Measurements from ENCODE around the gene FBXO30.

Gene FBXO30

DNA sequence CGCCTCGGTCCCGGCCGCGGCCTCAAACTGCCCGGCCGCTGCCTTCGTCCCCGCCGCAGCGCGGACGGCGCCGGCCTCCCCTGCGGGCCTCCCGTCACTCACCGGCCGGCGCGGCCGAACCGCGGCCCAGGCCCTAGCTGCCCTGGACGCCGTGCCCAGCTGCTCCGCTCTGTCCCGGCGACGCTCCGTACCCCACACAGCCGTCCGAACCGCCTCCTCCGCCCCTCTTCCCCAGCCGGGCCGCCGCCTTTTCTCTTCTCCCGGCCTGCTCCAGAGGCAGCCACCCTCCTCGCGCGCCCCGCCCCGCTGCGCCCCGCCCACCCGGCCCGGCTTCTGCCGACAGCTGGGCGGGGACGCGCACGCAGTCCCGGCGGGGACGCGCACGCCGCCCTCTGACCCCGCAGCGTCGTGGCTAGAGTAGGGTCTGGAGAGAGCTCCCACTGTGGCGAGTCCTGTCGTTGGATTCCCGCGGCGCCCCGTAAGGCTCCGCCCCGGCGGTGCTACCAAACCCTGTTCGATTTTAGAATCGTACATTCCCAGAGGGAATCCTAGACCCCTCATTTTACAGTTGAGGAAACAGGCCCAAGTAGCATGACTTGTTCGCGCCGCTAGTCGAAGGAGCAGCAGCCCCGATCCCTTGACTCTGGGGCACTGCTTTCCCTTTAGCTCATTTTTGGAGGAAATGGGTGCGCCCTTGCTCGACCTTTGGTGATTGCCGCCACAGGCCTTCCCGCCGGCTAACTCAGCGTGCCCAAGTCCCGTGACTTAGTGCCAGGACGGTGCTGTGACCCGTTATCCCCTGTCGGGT lies at the start of gene FBXO30:
Gene FBXO30 (minus strand): TSS at position 295 of the 808 bp plus-strand sequence. CDS start 8,390 bp downstream, outside the sequence.
- DNase-seq = peak; percentile 80 to 81

GRCh38 chr6:145863988-145864616 lies 49.5 kb upstream of the FBXO30 start:
- no peak for DNase-seq

DNA sequence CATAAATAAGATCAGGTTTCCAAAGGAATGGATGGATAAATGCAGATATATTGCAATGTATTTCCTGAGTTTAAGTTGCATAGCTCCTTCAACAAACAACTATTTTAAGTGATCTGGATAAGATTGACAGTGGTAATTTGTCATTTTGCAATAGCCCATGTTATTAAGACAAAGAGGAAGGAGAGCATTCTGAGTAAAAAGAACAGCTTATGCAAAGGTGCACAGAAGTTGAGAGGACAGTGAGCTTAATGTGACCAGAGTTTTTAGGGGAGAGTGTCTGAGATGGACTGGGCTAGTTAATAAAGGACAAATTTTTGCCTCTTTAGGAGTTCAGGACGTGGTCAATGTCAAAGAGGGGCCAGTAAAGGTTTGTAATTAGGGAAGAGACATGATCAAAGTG lies 48.8 kb upstream of the FBXO30 start:
- DNase-seq = no peak

GRCh38 chr6:145860562-145860961 lies 46.0 kb upstream of the FBXO30 start:
- no peak for DNase-seq

GRCh38 chr6:145850671-145851070 lies 36.1 kb upstream of the FBXO30 start:
- no peak for DNase-seq

GRCh38 chr6:145848541-145848940 lies 33.9 kb upstream of the FBXO30 start:
- no peak for DNase-seq

DNA sequence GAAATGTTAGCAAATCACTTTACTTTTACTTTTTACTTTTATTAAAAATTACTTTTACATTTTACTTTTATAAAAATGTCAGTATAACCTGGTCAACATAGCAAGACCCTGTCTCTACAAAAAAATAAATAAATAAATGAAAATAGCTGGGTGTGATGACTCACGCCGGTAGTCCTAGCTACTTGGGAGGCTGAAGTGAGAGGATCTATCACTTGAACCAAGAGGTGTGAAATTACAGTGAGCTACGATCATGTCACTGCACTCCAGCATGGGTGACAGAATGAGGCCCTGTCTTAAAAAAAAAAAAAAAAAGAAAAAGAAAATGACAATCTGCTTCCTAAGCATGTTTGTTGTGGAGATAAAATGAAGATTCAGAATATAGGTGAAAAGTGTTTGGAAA lies 31.0 kb upstream of the FBXO30 start:
- DNase-seq = no peak

DNA sequence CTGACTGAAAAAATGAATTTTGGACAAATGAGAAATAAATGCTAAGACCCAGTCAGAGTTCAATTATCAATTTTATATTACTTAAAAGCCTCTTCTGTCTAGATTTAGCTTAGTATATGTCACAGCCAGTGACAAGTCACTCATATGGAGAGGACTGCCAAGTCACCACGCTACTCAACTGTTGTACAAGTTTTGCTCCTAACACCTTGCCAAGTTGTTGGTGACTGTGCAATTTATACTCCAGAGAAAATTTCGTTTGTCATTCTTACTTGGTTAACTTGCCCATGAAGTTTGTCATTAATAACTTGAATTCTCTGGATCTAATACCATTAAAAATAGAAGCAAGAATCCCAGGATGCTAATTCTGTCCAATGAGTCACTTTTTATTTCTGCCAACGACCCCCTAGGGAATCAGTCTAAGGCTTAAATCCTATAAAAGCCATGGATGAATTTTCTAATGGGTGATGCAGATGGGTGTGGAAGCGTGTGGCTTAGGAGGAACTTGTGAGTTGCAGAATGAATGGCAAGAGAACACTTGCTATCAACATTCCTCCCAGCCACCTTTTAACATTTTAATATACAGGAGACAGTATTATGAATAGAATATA lies 30.4 kb upstream of the FBXO30 start:
- no peak for DNase-seq

DNA sequence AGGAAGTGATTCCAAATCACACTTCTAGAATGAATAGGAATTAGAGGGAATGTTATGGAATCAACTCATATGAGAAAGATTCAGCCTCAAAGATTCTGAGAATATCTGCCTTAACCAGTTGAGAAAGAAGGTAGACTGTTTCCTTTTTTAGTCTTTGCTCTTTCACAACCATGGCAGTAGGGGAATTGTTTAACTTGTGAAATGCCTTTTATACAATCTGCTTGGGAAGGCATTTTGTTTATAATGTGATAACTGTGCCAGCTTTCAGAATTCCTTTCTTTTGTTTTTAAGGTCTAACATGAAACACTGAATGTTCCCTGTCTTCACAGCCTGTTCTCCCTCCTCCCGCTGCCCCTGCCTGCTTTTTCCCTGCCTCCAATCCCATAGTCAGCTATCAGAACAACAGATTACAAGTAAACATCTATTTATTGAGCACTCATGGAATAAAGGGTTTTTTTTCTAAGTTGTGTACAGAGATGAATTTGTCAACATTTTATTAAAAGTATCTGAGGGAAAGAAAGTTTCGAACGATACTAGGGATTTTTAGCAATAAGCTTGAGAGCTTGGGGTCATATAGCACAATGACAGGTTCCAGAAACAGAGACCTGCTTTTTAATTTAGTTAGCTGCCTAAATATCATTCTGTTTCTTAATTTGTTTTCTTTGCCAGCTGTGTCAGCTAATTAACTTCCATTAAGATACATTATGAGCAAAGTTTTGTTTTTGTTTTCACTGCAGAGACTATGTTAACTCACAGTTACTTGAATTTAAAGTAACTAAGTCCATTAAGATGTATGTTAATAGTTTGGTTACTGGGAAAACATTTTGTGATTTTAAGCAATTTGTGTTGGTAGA lies 28.3 kb upstream of the FBXO30 start:
- DNase-seq = no peak

DNA sequence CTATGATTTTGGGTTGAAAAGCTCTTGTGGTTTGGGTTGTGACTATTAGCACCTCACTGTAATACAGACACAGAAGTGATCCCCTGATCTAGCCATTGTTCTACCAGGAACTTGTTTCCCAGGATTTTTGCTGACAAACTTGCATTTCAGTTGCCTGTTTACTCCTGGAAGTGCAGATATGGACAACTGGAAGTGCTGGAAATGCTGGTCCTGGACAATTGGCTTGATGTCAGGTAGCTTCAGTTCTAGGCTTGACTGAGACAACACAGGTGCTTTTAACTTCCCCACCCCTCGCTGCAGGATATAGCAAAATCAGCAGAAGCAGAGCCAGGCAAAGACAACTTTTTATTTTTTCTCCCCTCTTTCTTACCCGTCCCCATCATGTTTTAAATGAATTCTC lies 27.1 kb upstream of the FBXO30 start:
- no peak for DNase-seq

- no peak for DNase-seq
Measured at GRCh38 chr6:145839653-145840052, 25.1 kb upstream of the FBXO30 start.

DNA sequence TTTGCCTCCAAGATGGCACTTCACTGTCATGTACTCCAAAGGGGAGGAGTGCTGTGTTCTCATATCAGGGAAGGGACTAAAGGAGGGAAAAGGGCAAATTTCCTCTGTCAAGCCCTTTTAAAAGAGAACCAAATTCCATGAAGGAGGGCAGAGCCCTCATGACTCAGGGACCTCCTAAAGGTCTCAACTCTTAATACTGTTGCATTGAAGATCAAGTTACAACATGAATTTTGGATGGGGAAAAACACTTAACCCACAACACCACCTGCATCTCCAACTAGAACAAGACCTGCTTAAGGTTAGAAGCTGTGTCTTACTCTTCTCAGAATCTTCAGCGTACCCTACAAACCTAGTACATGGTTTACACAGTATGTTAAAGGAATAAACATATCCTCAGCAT lies 23.7 kb upstream of the FBXO30 start:
- DNase-seq = no peak

GRCh38 chr6:145836772-145837171 lies 22.2 kb upstream of the FBXO30 start:
- no peak for DNase-seq

- DNase-seq = no peak
Measured at GRCh38 chr6:145836170-145836569, 21.6 kb upstream of the FBXO30 start.

GRCh38 chr6:145830612-145831011 lies 16.0 kb upstream of the FBXO30 start:
- DNase-seq = no peak

DNA sequence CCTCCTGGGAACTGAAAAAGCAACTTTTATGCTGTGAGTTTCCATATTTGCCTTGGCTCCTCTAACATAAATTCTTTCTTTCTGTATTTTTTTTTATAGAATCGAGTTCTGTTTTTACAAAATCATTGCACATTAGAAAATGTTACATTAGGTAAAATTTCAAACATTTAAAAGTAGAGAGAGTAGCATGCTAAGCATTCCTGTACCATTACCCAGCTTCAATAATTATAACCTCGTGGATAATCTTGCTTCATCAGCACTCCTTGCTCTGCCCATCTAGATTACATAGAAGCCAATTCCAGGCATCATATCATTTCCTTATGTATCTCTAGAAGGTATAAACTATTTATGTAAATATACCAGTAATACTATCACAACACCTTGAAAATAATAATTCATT lies 15.4 kb upstream of the FBXO30 start:
- no peak for DNase-seq

DNA sequence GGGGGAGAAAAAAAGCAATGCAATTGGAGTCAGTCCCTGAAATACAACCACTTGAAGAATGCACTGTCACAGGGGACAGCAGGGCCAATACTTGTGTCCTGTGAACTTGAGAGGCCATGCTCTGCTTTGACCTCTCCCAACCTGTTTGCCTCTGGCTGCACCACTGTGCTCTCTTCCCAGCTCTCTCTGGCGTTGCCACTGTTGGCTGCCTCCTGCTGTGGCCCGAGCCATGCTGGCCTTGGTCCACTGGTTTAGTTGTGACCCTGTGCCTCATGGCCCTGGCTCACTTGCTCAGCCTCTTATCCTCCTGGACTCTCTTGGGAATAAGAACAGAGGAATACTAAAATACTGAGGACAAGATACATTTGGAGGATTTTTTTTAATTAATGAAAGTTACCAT lies 14.5 kb upstream of the FBXO30 start:
- no peak for DNase-seq

GRCh38 chr6:145824344-145824743 lies 9.7 kb upstream of the FBXO30 start:
- DNase-seq = no peak

- DNase-seq = no peak
Measured at GRCh38 chr6:145823328-145823944, 8.8 kb upstream of the FBXO30 start.

- DNase-seq = no peak
Measured at GRCh38 chr6:145822456-145822855, 7.9 kb upstream of the FBXO30 start.

- no peak for DNase-seq
Measured at GRCh38 chr6:145819994-145820393, 5.4 kb upstream of the FBXO30 start.

- no peak for DNase-seq
Measured at GRCh38 chr6:145818796-145819195, 4.2 kb upstream of the FBXO30 start.

GRCh38 chr6:145816392-145816791 lies 1.8 kb upstream of the FBXO30 start:
- DNase-seq = no peak
